Osteocyte (in vitro differentiated cells): ENCODE measurements around the gene PARP15. TPM values are rescaled to one million over a fixed set of nuclear protein-coding genes. Genes with fewer than 3 reads are reported as not detected.

ENCODE experiments used
- DNase-seq: peaks from one replicate; pipeline ENCODE4 v3.0.0; 2021; ENCODE audit warnings: mixed read lengths; ENCODE audit not compliant: unreplicated experiment; ENCODE audit errors: extremely low spot score
- H3K27ac Mint-ChIP-seq: one replicate; pipeline ENCODE4 v1.8.0; 2021; ENCODE audit warnings: mild to moderate bottlenecking, mixed read lengths; ENCODE audit not compliant: unreplicated experiment
- H3K27me3 Mint-ChIP-seq: one replicate; pipeline ENCODE4 v1.8.0; 2021; ENCODE audit warnings: mixed read lengths; ENCODE audit not compliant: unreplicated experiment
- H3K36me3 Mint-ChIP-seq: one replicate; pipeline ENCODE4 v1.8.0; 2021; ENCODE audit warnings: mixed read lengths; ENCODE audit not compliant: unreplicated experiment
- H3K4me1 Mint-ChIP-seq: one replicate; pipeline ENCODE4 v1.8.0; 2021; ENCODE audit warnings: mixed read lengths; ENCODE audit not compliant: unreplicated experiment
- H3K4me3 Mint-ChIP-seq: one replicate; pipeline ENCODE4 v1.8.0; 2021; ENCODE audit warnings: mild to moderate bottlenecking, moderate library complexity, mixed read lengths; ENCODE audit not compliant: unreplicated experiment
- H3K9me3 Mint-ChIP-seq: one replicate; pipeline ENCODE4 v1.8.0; 2021; ENCODE audit warnings: mixed read lengths; ENCODE audit not compliant: unreplicated experiment
- CTCF ChIP-seq: fragments of 200-600 bp; sonication (generic); IDR thresholded peaks from 2 replicates; pipeline ENCODE4 v1.5.0; 2021; ENCODE audit warnings: antibody characterized with exemption, mild to moderate bottlenecking, moderate library complexity
- long read RNA-seq: library from polyadenylated mRNA; unstranded; transcript quantifications from one replicate; pipeline ENCODE4 v2.0.0, GENCODE V29; 2021
- total RNA-seq: library from RNA; stranded (reverse); gene quantifications from 2 replicates; pipeline ENCODE4 v1.2.1, GENCODE V29; 2021

Gene PARP15
- total RNA-seq, result 0.08 TPM in 1 of 2 replicates, not detected in the other
- long read RNA-seq, result 0 reads

DNA sequence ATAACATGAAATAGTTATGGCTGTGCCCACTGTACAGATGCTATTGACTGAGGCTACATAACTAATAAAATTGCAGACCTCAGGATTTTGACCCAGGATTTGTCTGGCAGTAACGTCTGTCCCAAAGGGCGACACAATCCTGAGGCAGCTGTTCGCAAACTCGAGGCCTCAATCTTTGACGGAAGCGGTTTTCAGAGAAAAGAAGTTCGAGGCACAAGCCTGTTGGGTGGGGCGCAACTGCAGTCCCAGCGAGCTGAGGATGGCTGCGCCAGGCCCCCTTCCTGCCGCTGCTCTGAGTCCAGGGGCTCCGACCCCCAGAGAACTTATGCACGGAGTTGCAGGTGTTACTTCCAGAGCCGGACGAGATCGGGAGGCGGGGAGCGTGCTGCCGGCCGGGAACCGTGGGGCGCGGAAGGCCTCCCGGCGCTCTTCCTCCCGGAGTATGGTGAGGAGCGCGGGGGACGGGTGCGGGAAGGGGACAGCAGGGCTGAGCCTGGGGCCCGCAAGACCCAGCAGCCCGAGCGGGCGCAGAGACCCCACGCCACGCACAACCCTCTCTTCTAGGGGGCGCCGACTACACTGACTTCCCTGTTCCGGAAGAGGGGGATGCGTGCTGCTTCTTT lies at the start of gene PARP15:
Gene PARP15 (plus strand): TSS at position 242 of the 623 bp plus-strand sequence. CDS start 18 bp downstream, at position 260.
- Mint-ChIP-seq H3K9me3 (peaks cover 13% of the 10 kb centered on the region), H3K4me3 (peak within 1 kb of the TSS; percentile 66), H3K27ac (no peak within 1 kb of the TSS), H3K36me3 (peaks cover 10% of the 10 kb centered on the region), H3K27me3 (peaks cover 4% of the 10 kb centered on the region), H3K4me1 (peaks cover 17% of the 10 kb centered on the region)
- DNase-seq, result no peak
- no peak for TF ChIP-seq CTCF

DNA sequence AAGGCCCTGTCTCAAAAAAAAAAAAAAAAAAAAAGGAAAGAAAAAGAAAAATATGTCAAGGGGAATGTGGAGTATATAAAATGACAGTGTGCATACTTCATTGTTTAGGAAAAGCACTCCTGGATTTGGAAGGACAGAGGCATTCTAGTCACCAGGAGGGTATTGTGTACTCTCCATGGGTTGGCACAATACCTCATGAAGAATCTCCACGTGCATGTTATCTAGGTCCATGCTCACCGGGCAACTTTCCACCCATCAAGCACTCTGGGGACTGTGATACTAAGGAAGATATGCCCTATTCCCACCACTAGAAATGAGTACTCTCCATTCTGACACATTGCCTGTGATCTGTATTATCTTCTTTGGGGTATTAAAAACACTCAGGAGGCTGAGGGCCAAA lies 47.3 kb upstream of the PARP15 start:
- Mint-ChIP-seq H3K4me1 (peaks cover 3% of the 10 kb centered on the region), H3K27me3 (peaks cover 2% of the 10 kb centered on the region), H3K27ac (no peak overlapping the region), H3K9me3 (no peaks in the 10 kb centered on the region), H3K4me3 (no peak overlapping the region), H3K36me3 (peaks cover 43% of the 10 kb centered on the region)
- DNase-seq, result no peak
- TF ChIP-seq CTCF, result no peak

GRCh38 chr3:122533480-122533879 lies 44.0 kb upstream of the PARP15 start:
- Mint-ChIP-seq H3K36me3 (peaks cover 56% of the 10 kb centered on the region), H3K9me3 (no peaks in the 10 kb centered on the region), H3K4me1 (peaks cover 3% of the 10 kb centered on the region), H3K27me3 (no peaks in the 10 kb centered on the region), H3K27ac (no peak overlapping the region), H3K4me3 (no peak overlapping the region)
- no peak for DNase-seq
- no peak for TF ChIP-seq CTCF

DNA sequence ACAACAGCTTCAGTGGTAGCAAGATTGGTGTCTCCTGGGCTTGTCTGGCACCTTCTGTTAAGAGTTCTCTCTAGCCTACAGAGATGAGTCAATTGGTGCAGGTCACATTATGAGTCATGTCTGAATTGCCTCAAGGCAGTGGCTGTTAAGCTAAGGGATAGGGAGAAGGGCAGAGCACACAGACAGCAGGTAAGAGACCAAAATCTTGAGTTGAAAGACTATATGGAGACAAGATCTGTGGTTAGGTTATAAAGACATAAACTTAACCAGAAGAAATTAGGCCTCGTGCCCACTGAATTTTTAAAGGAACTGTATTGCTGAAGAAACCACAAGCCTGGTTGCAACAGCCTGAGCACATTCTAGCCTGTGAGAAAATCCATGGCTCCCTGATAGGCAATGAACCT lies 43.5 kb upstream of the PARP15 start:
- DNase-seq, result no peak

More for the DNA sequence above, 43.5 kb upstream of the PARP15 start:
- no peak overlapping the region for H3K27ac Mint-ChIP-seq
- H3K27me3 Mint-ChIP-seq, result no peaks in the 10 kb centered on the region
- H3K36me3 Mint-ChIP-seq, result peaks cover 61% of the 10 kb centered on the region
- peaks cover 3% of the 10 kb centered on the region for H3K4me1 Mint-ChIP-seq
- H3K4me3 Mint-ChIP-seq, result no peak overlapping the region
- H3K9me3 Mint-ChIP-seq, result no peaks in the 10 kb centered on the region
- TF ChIP-seq CTCF, result no peak
